ENCODE measurements around the gene ZNF841. TPM values are rescaled to one million over a fixed set of nuclear protein-coding genes. Genes with fewer than 3 reads are reported as not detected.
"Not testable (repeated sequence)": the region's sequence is repeated elsewhere in the genome, so short reads cannot be mapped to it uniquely, and the experiment has no call there.

Gene ZNF841
- total RNA-seq, 1 donor from 2014 or later = 18.3 TPM

DNA sequence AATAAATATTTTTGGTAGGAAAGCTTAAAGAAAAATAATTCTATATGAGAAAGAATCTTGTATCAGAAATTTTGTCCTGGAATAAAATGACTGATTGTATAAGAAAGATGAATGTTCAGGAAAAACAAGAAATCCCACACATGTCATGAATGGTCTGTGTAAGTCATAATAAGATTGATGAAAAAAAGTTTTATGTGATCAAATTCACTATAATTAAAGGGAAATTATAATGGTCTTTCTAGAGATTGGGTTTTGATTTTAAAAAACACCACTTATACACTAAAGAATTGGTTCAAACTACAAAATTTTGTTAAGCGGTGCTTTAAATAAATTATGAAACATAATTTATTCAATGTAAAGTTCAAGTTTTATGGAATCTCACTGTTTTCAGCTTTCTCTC is 7.2 kb upstream of the ZNF841 start:
- no peak overlapping the region for H3K4me2 ChIP-seq
- H3K27me3 ChIP-seq = no peaks in the 10 kb centered on the region
- no peaks in the 10 kb centered on the region for H3K4me1 ChIP-seq
- H3K9me3 ChIP-seq (ENCODE audit: low read depth) = peaks cover 40% of the 10 kb centered on the region
- no peaks in the 10 kb centered on the region for H3F3A ChIP-seq (ENCODE audit: low read depth)
- no peaks in the 10 kb centered on the region for H3K36me3 ChIP-seq
- no peaks in the 10 kb centered on the region for H4K20me1 ChIP-seq (ENCODE audit: low read depth)
- H3K4me3 ChIP-seq = no peak overlapping the region
- H3K9ac ChIP-seq = no peak overlapping the region
- no peaks in the 10 kb centered on the region for H3K79me2 ChIP-seq (ENCODE audit: low read depth)
- no peak for DNase-seq (ENCODE audit: low spot score)
- Mint-ChIP-seq H3K27ac (no peak overlapping the region), H3K4me1 (no peaks in the 10 kb centered on the region), H3K27me3 (ENCODE audit: insufficient read depth, low read depth) (no peaks in the 10 kb centered on the region), H3K4me3 (no peak overlapping the region), H3K36me3 (peaks cover 3% of the 10 kb centered on the region), H3K9me3 (peaks cover 51% of the 10 kb centered on the region)
- H2AFZ ChIP-seq (replicated peaks) = no peak overlapping the region
- no peak overlapping the region for H3K27ac ChIP-seq
- no peak for TF ChIP-seq EZH2 (IDR thresholded peaks at IDR 0.05)
- no peak for TF ChIP-seq EZH2phosphoT487 (IDR thresholded peaks at IDR 0.05)
- TF ChIP-seq, protein P1, sequence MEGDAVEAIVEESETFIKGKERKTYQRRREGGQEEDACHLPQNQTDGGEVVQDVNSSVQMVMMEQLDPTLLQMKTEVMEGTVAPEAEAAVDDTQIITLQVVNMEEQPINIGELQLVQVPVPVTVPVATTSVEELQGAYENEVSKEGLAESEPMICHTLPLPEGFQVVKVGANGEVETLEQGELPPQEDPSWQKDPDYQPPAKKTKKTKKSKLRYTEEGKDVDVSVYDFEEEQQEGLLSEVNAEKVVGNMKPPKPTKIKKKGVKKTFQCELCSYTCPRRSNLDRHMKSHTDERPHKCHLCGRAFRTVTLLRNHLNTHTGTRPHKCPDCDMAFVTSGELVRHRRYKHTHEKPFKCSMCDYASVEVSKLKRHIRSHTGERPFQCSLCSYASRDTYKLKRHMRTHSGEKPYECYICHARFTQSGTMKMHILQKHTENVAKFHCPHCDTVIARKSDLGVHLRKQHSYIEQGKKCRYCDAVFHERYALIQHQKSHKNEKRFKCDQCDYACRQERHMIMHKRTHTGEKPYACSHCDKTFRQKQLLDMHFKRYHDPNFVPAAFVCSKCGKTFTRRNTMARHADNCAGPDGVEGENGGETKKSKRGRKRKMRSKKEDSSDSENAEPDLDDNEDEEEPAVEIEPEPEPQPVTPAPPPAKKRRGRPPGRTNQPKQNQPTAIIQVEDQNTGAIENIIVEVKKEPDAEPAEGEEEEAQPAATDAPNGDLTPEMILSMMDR (IDR thresholded peaks at IDR 0.05) = no peak

DNA sequence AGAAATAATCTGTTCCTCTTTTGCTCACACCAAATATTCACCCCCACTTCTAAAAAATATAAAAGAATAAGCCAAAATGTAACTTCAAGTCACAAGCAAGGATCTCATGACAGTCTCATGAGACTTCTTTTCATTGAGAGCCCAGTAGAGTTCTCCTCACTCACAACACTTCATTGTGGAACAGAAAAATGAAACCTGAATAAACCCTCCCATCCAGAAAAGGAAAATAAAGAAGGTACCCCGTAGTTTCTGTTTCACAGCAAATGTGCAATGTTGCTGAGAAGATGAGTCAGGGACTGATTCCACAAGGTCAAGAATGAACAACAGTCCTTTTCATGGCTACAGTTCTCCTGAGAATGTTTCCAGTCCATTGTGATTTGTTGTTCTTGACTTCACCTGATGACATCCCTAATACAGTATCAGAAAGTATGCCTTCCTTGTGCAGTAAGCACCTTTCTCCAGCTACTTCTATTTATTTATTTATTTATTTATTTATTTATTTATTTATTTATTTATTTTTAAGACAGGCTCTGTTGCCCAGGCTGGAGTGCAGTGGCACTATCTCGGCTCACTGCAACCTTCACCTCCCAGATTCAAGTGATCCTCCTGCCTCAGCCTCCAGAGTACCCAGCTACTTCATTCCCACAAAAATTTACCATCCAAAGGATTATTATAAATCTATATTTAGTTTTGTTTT is 6.4 kb upstream of the ZNF841 start:
- Mint-ChIP-seq H3K9me3 (peaks cover 50% of the 10 kb centered on the region), H3K27ac (no peak overlapping the region)
- H3K4me3 ChIP-seq = no peak overlapping the region

DNA sequence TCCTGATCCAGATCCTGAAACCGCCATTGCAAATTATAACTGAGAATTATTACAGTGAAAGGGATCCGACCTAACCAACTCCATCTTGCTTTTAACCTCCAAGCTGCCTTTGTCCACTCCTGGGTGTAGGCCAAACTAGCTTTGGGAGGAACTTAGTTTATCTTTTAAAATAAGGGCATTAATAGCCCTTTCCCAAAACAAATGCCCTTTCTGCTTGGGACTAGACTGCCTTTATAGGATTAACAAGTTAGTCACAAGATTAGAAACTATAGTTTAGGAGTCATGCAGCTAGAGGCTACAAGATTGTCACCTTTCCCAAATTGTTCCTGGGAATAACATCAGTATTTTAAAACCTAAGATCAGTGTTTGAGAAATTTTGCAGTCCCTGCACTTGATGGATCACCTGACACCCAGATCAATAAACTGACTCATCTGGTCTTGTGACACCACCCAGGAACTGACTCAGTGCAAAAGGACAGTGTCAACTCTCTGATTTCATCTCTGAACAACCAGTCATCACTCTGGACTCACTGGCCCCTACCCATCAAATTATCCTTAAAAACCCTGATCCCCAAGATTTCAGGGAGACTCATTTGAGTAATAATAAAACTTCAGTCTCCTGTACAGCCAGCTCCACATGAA is 4.1 kb upstream of the ZNF841 start:
- H3K79me2 ChIP-seq (ENCODE audit: low read depth) = peaks cover 3% of the 10 kb centered on the region
- H3K36me3 Mint-ChIP-seq = no peaks in the 10 kb centered on the region
- no peak overlapping the region for H3K4me3 ChIP-seq
- no peak overlapping the region for H3K4me2 ChIP-seq
- H2AFZ ChIP-seq (replicated peaks) = no peak overlapping the region
- TF ChIP-seq EZH2 (IDR thresholded peaks at IDR 0.05) = no peak
- TF ChIP-seq EZH2phosphoT487 (IDR thresholded peaks at IDR 0.05) = no peak
- TF ChIP-seq, protein P1 (IDR thresholded peaks at IDR 0.05) = no peak
- H3K4me1 Mint-ChIP-seq = peaks cover 4% of the 10 kb centered on the region
- DNase-seq (ENCODE audit: low spot score) = no peak
- H3K27me3 ChIP-seq = no peaks in the 10 kb centered on the region
- H3K27me3 Mint-ChIP-seq (ENCODE audit: insufficient read depth, low read depth) = no peaks in the 10 kb centered on the region
- H3K9me3 Mint-ChIP-seq = peaks cover 58% of the 10 kb centered on the region
- no peaks in the 10 kb centered on the region for H3K4me1 ChIP-seq
- no peak overlapping the region for H3K27ac ChIP-seq
- peaks cover 7% of the 10 kb centered on the region for H3F3A ChIP-seq (ENCODE audit: low read depth)
- H3K4me3 Mint-ChIP-seq = peak overlapping the region; percentile 21
- no peak overlapping the region for H3K9ac ChIP-seq
- peaks cover 19% of the 10 kb centered on the region for H3K9me3 ChIP-seq (ENCODE audit: low read depth)
- no peaks in the 10 kb centered on the region for H3K36me3 ChIP-seq
- H3K27ac Mint-ChIP-seq = no peak overlapping the region
- H4K20me1 ChIP-seq (ENCODE audit: low read depth) = no peaks in the 10 kb centered on the region

More for the DNA sequence above, 6.4 kb upstream of the ZNF841 start:
- H3F3A ChIP-seq (ENCODE audit: low read depth) = no peaks in the 10 kb centered on the region
- H3K4me2 ChIP-seq = no peak overlapping the region
- H3K9ac ChIP-seq = no peak overlapping the region
- TF ChIP-seq, protein P1 (IDR thresholded peaks at IDR 0.05) = no peak
- TF ChIP-seq EZH2phosphoT487 (IDR thresholded peaks at IDR 0.05) (no peak), EZH2 (IDR thresholded peaks at IDR 0.05) (no peak)
- Mint-ChIP-seq H3K4me3 (no peak overlapping the region), H3K36me3 (peaks cover 3% of the 10 kb centered on the region), H3K4me1 (no peaks in the 10 kb centered on the region), H3K27me3 (ENCODE audit: insufficient read depth, low read depth) (no peaks in the 10 kb centered on the region)
- no peak overlapping the region for H3K27ac ChIP-seq
- no peak for DNase-seq (ENCODE audit: low spot score)
- no peaks in the 10 kb centered on the region for H3K36me3 ChIP-seq
- H2AFZ ChIP-seq (replicated peaks) = no peak overlapping the region
- no peaks in the 10 kb centered on the region for H3K4me1 ChIP-seq
- no peaks in the 10 kb centered on the region for H4K20me1 ChIP-seq (ENCODE audit: low read depth)
- peaks cover 33% of the 10 kb centered on the region for H3K9me3 ChIP-seq (ENCODE audit: low read depth)
- no peaks in the 10 kb centered on the region for H3K79me2 ChIP-seq (ENCODE audit: low read depth)
- no peaks in the 10 kb centered on the region for H3K27me3 ChIP-seq

DNA sequence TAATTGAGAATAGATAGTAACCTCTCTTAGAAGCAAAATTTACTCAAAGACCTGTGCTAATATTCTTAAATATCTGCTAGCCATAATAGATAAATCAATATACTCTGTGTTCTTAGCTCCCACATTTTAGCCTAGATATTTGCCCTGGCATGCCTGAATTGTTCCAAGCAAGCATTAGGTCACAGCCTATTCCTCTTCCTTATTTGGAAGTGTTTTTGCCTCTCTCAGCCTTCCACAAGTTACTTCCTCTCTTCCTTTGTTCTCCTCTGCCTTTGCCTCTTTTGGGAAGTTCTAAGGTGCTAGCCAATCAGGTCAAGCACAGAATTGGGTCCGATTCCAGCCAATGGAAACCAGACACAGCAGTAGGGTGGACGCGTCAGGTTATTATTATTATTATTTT is 851 bp upstream of the ZNF841 start:
- not testable (repeated sequence) for H3K4me3 ChIP-seq; H3K27ac Mint-ChIP-seq; H3K4me1 ChIP-seq; H3K27me3 Mint-ChIP-seq (ENCODE audit: insufficient read depth, low read depth); DNase-seq (ENCODE audit: low spot score); H3K4me2 ChIP-seq; H3K27me3 ChIP-seq; H3K4me1 Mint-ChIP-seq; H3F3A ChIP-seq (ENCODE audit: low read depth); H3K36me3 ChIP-seq; H4K20me1 ChIP-seq (ENCODE audit: low read depth); H3K9me3 ChIP-seq (ENCODE audit: low read depth); H3K27ac ChIP-seq; H3K9ac ChIP-seq
- peak overlapping the region; percentile 92 for H3K4me3 Mint-ChIP-seq
- H3K9me3 Mint-ChIP-seq = peaks cover 70% of the 10 kb centered on the region
- peaks cover 19% of the 10 kb centered on the region for H3K36me3 Mint-ChIP-seq
- Histone ChIP-seq H2AFZ (replicated peaks) (peak overlapping the region; percentile 89), H3K79me2 (ENCODE audit: low read depth) (peaks cover 30% of the 10 kb centered on the region)
